ENCODE results near the gene SELENOP.

- no peak for TF ChIP-seq POLR2A (IDR thresholded peaks at IDR 0.05)
- TF ChIP-seq CTCF (IDR thresholded peaks at IDR 0.05): no peak
- TF ChIP-seq EP300 (IDR thresholded peaks at IDR 0.05): no peak
Observed at GRCh38 chr5:42787845-42788244, 23.8 kb downstream of the SELENOP start.

All from suprapubic skin (tissue), 3 donors.